Measurements from ENCODE around the gene F13B.

F13B gene

GRCh38 chr1:197021716-197022115, 45.3 kb downstream of the F13B start:
- no peak overlapping the region for H3K27ac ChIP-seq
- TF ChIP-seq CTCF (IDR thresholded peaks at IDR 0.05) (no peak), ZFX (IDR thresholded peaks at IDR 0.05; ENCODE audit: borderline replicate concordance) (no peak)

DNA sequence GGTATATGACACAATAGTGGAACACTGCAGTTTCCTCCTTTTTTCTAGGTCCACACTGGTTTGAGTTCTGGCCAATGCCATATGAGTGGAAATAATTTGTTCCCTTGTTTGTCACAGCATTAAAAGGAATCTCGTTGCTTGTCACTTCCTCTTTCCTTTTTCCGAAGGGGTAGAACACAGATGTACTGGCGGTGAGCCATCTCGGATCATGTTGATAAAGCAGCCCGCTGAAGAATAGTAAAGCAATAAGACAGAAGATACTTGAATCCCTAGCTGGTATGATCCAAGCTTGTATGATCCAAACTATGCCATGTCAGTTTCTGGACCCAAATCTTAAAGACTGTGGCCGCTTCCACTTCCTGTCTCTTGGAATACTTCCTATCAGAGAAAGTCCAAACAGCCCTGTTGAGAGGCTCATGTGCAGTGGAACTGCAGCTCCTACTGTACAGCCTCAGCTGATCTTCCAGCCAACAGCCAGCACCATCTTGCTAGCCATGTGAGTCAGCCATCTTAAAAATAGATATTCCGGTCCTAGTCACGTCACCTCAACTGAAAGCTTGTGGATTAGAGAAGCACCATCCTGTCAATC, 49.4 kb downstream of the F13B start:
- H3K27ac ChIP-seq, result no peak overlapping the region
- TF ChIP-seq ZFX (IDR thresholded peaks at IDR 0.05; ENCODE audit: borderline replicate concordance), result no peak
- TF ChIP-seq CTCF (IDR thresholded peaks at IDR 0.05), result no peak

DNA sequence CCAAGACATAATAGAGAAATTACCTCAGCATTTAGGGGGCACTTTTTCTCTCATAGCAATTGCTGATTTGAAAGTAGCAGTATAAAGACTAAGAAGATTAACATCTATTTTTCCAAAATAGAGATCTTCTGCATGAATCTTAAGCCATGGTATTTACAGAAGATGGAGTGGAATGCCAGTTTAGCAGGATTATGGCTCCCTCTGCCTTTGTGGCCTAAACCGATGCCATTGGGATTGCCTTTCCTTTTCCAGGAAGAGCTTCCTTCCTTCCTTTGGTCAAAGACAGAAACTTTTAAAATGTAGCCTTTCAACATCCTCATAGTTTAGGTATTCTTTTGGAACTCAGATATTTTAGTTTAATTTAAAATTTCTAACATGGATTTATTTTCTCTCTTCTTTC, 50.3 kb downstream of the F13B start:
- no peak for TF ChIP-seq ZFX (IDR thresholded peaks at IDR 0.05; ENCODE audit: borderline replicate concordance)
- 0 out of 2 replicates have a peak, but pooled peaks have one; percentile 12 for TF ChIP-seq CTCF (IDR thresholded peaks at IDR 0.05)
- H3K27ac ChIP-seq, result no peak overlapping the region

- TF ChIP-seq ZFX (IDR thresholded peaks at IDR 0.05; ENCODE audit: borderline replicate concordance) (no peak), CTCF (IDR thresholded peaks at IDR 0.05) (no peak)
Observed at GRCh38 chr1:197013234-197013633, 53.8 kb downstream of the F13B start.

DNA sequence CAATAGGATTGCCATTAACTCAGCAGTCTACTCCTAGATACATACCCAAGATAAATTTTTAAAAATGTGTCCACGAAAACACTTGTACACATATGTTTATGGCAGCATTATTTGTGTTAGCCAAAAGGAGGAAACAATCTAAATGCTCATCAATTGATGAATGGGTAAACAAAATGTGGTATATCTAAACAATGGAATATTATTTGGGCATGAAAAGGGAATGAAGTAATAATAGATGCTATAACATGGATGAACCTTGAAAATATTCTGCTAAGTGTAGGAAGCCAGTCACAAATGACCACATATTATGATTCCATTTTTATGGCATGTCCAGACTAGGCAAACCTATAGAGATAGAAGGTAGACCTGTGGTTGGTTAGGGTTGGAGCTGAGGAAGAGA, 55.4 kb downstream of the F13B start:
- TF ChIP-seq CTCF (IDR thresholded peaks at IDR 0.05) (no peak), ZFX (IDR thresholded peaks at IDR 0.05; ENCODE audit: borderline replicate concordance) (no peak)
- no peak overlapping the region for H3K27ac ChIP-seq

More at GRCh38 chr1:197013234-197013633, 53.8 kb downstream of the F13B start:
- H3K27ac ChIP-seq, result no peak overlapping the region

DNA sequence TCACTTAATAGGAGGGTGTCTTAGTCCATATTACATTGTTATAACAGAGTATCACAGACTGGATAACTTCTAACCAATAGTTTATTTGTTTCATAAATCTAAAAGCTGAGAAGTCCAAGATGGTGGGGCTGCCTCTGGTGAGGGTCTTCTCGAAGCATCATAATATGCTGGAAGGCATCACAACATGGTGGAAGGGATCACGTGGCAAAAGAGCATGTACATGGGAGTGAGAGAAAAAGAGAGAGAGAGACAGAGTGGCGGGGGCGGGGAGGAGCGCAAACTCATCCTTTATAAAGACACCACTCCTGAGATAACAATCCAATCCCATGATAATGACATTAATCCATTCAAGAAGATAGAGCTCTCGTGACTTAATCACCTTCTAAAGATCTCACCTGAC, 58.2 kb downstream of the F13B start:
- TF ChIP-seq CTCF (IDR thresholded peaks at IDR 0.05) (no peak), ZFX (IDR thresholded peaks at IDR 0.05; ENCODE audit: borderline replicate concordance) (no peak)
- H3K27ac ChIP-seq, result no peak overlapping the region

DNA sequence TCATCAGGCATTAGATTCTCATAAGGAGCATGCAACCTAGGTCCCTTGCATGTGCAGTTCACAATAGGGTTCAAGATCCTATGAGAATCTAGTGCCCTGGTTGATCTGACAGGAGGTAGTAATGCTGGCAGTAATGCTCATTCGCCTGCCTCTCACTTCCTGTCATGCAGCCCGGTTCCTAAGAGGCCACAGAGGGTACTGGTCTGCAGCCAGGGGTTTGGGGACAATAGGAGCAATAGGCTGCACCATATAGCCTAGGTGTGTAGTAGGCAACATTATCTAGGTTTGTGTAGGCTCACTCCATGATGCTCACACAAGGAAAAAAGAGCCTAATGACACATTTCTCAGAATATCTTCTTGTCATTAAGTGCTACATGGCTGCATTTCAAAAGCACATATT, 63.9 kb downstream of the F13B start:
- H3K27ac ChIP-seq, result no peak overlapping the region
- TF ChIP-seq ZFX (IDR thresholded peaks at IDR 0.05; ENCODE audit: borderline replicate concordance) (no peak), CTCF (IDR thresholded peaks at IDR 0.05) (no peak)

All from 22Rv1 (cell line).